Stimulated activated CD4-positive, alpha-beta T cell treated with anti-CD3 and anti-CD28 coated beads, Interleukin-1b, Interleukin-23, amount 100 ng/mL, for 1 hour (primary cell): ENCODE data around the gene NYAP1.
"Not testable (repeated sequence)": the region's sequence is repeated elsewhere in the genome, so short reads cannot be mapped to it uniquely, and the experiment has no call there.

Source experiments
- DNase-seq, 2 donors: peaks; one replicate each; pipeline ENCODE4 v3.0.0-alpha.2; 2020; ENCODE audit warnings: low read depth in 2 of 2

NYAP1 gene

GRCh38 chr7:100483722-100484672 is at the start of gene NYAP1:
Gene NYAP1 (plus strand): TSS chr7:100483927. CDS start chr7:100485312, 1,385 bp downstream.
- DNase-seq = no peak

GRCh38 chr7:100434297-100435144 is 49.2 kb upstream of the NYAP1 start:
- no peak for DNase-seq

GRCh38 chr7:100435401-100436304 is 48.1 kb upstream of the NYAP1 start:
- no peak for DNase-seq

- no peak for DNase-seq
These were observed 46.3 kb upstream of the NYAP1 start for GRCh38 chr7:100437150-100438100.

- DNase-seq = no peak
These were observed 45.6 kb upstream of the NYAP1 start for GRCh38 chr7:100438172-100438571.

- not testable (repeated sequence) for DNase-seq
These were observed 45.0 kb upstream of the NYAP1 start for GRCh38 chr7:100438731-100439130.

GRCh38 chr7:100439244-100439643 is 44.5 kb upstream of the NYAP1 start:
- not testable (repeated sequence) for DNase-seq

GRCh38 chr7:100441641-100442535 is 41.8 kb upstream of the NYAP1 start:
- DNase-seq = no peak

- DNase-seq = no peak
These were observed 40.5 kb upstream of the NYAP1 start for GRCh38 chr7:100443096-100443840.

GRCh38 chr7:100444311-100445278 is 39.1 kb upstream of the NYAP1 start:
- no peak for DNase-seq

- no peak for DNase-seq
These were observed 37.7 kb upstream of the NYAP1 start for GRCh38 chr7:100446040-100446439.

- not testable (repeated sequence) for DNase-seq
These were observed 36.4 kb upstream of the NYAP1 start for GRCh38 chr7:100447363-100447762.

- DNase-seq = no peak
These were observed 34.4 kb upstream of the NYAP1 start for GRCh38 chr7:100449190-100449795.

GRCh38 chr7:100452513-100452912 is 31.2 kb upstream of the NYAP1 start:
- DNase-seq = no peak

- DNase-seq = not testable (repeated sequence)
These were observed 29.9 kb upstream of the NYAP1 start for GRCh38 chr7:100453854-100454253.

- DNase-seq = no peak
These were observed 28.5 kb upstream of the NYAP1 start for GRCh38 chr7:100455206-100455605.

- DNase-seq = no peak
These were observed 27.2 kb upstream of the NYAP1 start for GRCh38 chr7:100456562-100456961.
